Measurements from ENCODE around the gene COL23A1.
"Not testable (repeated sequence)": the region's sequence is repeated elsewhere in the genome, so short reads cannot be mapped to it uniquely, and the experiment has no call there.

COL23A1 gene

GRCh38 chr5:178206166-178207101 lies 383.8 kb downstream of the COL23A1 start:
- no peaks in the 10 kb centered on the region for H3K9me3 Mint-ChIP-seq
- H3K4me3 Mint-ChIP-seq = peak overlapping the region; percentile 100
- H3K36me3 Mint-ChIP-seq (ENCODE audit: low read depth) = peaks cover 67% of the 10 kb centered on the region
- H3K27me3 Mint-ChIP-seq = peaks cover 3% of the 10 kb centered on the region
- H3K4me1 Mint-ChIP-seq (ENCODE audit: low read depth) = peaks cover 53% of the 10 kb centered on the region
- H3K27ac Mint-ChIP-seq = peak overlapping the region; percentile 91

- peaks cover 51% of the 10 kb centered on the region for H3K4me1 Mint-ChIP-seq (ENCODE audit: low read depth)
- no peaks in the 10 kb centered on the region for H3K9me3 Mint-ChIP-seq
- peak overlapping the region; percentile 100 for H3K4me3 Mint-ChIP-seq
- H3K27ac Mint-ChIP-seq = peak overlapping the region; percentile 91
- H3K27me3 Mint-ChIP-seq = peaks cover 3% of the 10 kb centered on the region
- peaks cover 59% of the 10 kb centered on the region for H3K36me3 Mint-ChIP-seq (ENCODE audit: low read depth)
Observed at GRCh38 chr5:178205749-178206047, 384.5 kb downstream of the COL23A1 start.

GRCh38 chr5:178204935-178205748 lies 385.1 kb downstream of the COL23A1 start:
- peak overlapping the region; percentile 100 for H3K4me3 Mint-ChIP-seq
- H3K4me1 Mint-ChIP-seq (ENCODE audit: low read depth) = peaks cover 49% of the 10 kb centered on the region
- peaks cover 3% of the 10 kb centered on the region for H3K27me3 Mint-ChIP-seq
- H3K36me3 Mint-ChIP-seq (ENCODE audit: low read depth) = peaks cover 54% of the 10 kb centered on the region
- H3K27ac Mint-ChIP-seq = peak overlapping the region; percentile 91
- no peaks in the 10 kb centered on the region for H3K9me3 Mint-ChIP-seq

GRCh38 chr5:178204182-178204934 lies 385.8 kb downstream of the COL23A1 start, which contains the start of gene HNRNPAB:
TSS of gene HNRNPAB (plus strand) at chr5:178204533. CDS start at chr5:178204838, 305 bp downstream.
- peaks cover 46% of the 10 kb centered on the region for H3K36me3 Mint-ChIP-seq (ENCODE audit: low read depth)
- peak within 1 kb of the TSS; percentile 100 for H3K27ac Mint-ChIP-seq
- H3K4me3 Mint-ChIP-seq = peak within 1 kb of the TSS; percentile 100
- peaks cover 43% of the 10 kb centered on the region for H3K4me1 Mint-ChIP-seq (ENCODE audit: low read depth)
- no peaks in the 10 kb centered on the region for H3K9me3 Mint-ChIP-seq
- peaks cover 3% of the 10 kb centered on the region for H3K27me3 Mint-ChIP-seq

- Mint-ChIP-seq H3K27me3 (peaks cover 3% of the 10 kb centered on the region), H3K4me3 (peak overlapping the region; percentile 98), H3K27ac (peak overlapping the region; percentile 100), H3K9me3 (no peaks in the 10 kb centered on the region), H3K36me3 (ENCODE audit: low read depth) (peaks cover 40% of the 10 kb centered on the region), H3K4me1 (ENCODE audit: low read depth) (peaks cover 38% of the 10 kb centered on the region)
Observed at GRCh38 chr5:178203670-178204181, 386.5 kb downstream of the COL23A1 start.

GRCh38 chr5:178202541-178202940 lies 387.7 kb downstream of the COL23A1 start:
- Mint-ChIP-seq H3K4me1 (ENCODE audit: low read depth) (peaks cover 26% of the 10 kb centered on the region), H3K9me3 (no peaks in the 10 kb centered on the region), H3K36me3 (ENCODE audit: low read depth) (peaks cover 28% of the 10 kb centered on the region), H3K27ac (no peak overlapping the region), H3K27me3 (peaks cover 3% of the 10 kb centered on the region), H3K4me3 (peak overlapping the region; percentile 65)

- Mint-ChIP-seq H3K36me3 (ENCODE audit: low read depth) (peaks cover 21% of the 10 kb centered on the region), H3K27me3 (peaks cover 3% of the 10 kb centered on the region), H3K27ac (no peak overlapping the region), H3K4me1 (ENCODE audit: low read depth) (peaks cover 20% of the 10 kb centered on the region), H3K4me3 (no peak overlapping the region), H3K9me3 (no peaks in the 10 kb centered on the region)
Observed at GRCh38 chr5:178201927-178202235, 388.3 kb downstream of the COL23A1 start.

GRCh38 chr5:178201221-178201926 lies 388.8 kb downstream of the COL23A1 start:
- H3K36me3 Mint-ChIP-seq (ENCODE audit: low read depth) = peaks cover 16% of the 10 kb centered on the region
- peaks cover 3% of the 10 kb centered on the region for H3K27me3 Mint-ChIP-seq
- H3K27ac Mint-ChIP-seq = no peak overlapping the region
- no peaks in the 10 kb centered on the region for H3K9me3 Mint-ChIP-seq
- no peak overlapping the region for H3K4me3 Mint-ChIP-seq
- H3K4me1 Mint-ChIP-seq (ENCODE audit: low read depth) = peaks cover 15% of the 10 kb centered on the region

GRCh38 chr5:178199581-178200434 lies 390.4 kb downstream of the COL23A1 start:
- Mint-ChIP-seq H3K36me3 (ENCODE audit: low read depth) (peaks cover 4% of the 10 kb centered on the region), H3K9me3 (no peaks in the 10 kb centered on the region), H3K27me3 (peaks cover 3% of the 10 kb centered on the region), H3K27ac (no peak overlapping the region), H3K4me1 (ENCODE audit: low read depth) (peaks cover 6% of the 10 kb centered on the region), H3K4me3 (no peak overlapping the region)

- Mint-ChIP-seq H3K36me3 (ENCODE audit: low read depth) (no peaks in the 10 kb centered on the region), H3K9me3 (no peaks in the 10 kb centered on the region), H3K27ac (no peak overlapping the region), H3K4me3 (no peak overlapping the region), H3K4me1 (ENCODE audit: low read depth) (peaks cover 7% of the 10 kb centered on the region), H3K27me3 (no peaks in the 10 kb centered on the region)
Observed at GRCh38 chr5:178198706-178199105, 391.5 kb downstream of the COL23A1 start.

- not testable (repeated sequence) for H3K4me3 Mint-ChIP-seq; H3K27ac Mint-ChIP-seq; H3K36me3 Mint-ChIP-seq (ENCODE audit: low read depth); H3K9me3 Mint-ChIP-seq; H3K27me3 Mint-ChIP-seq
- H3K4me1 Mint-ChIP-seq (ENCODE audit: low read depth) = peaks cover 11% of the 10 kb centered on the region
Observed at GRCh38 chr5:178198151-178198550, 392.0 kb downstream of the COL23A1 start.

- Mint-ChIP-seq H3K4me3 (no peak overlapping the region), H3K4me1 (ENCODE audit: low read depth) (peaks cover 12% of the 10 kb centered on the region), H3K27me3 (peaks cover 6% of the 10 kb centered on the region), H3K36me3 (ENCODE audit: low read depth) (no peaks in the 10 kb centered on the region), H3K9me3 (no peaks in the 10 kb centered on the region), H3K27ac (no peak overlapping the region)
Observed at GRCh38 chr5:178196986-178197385, 393.2 kb downstream of the COL23A1 start.

GRCh38 chr5:178196281-178196812 lies 393.8 kb downstream of the COL23A1 start:
- Mint-ChIP-seq H3K36me3 (ENCODE audit: low read depth) (no peaks in the 10 kb centered on the region), H3K4me1 (ENCODE audit: low read depth) (peaks cover 12% of the 10 kb centered on the region), H3K4me3 (no peak overlapping the region), H3K9me3 (no peaks in the 10 kb centered on the region), H3K27ac (no peak overlapping the region), H3K27me3 (peaks cover 6% of the 10 kb centered on the region)
